Measurements from ENCODE around the gene EIF4G1. TPM values are rescaled to one million over a fixed set of nuclear protein-coding genes. Genes with fewer than 3 reads are reported as not detected.

EIF4G1 gene
- total RNA-seq, 1 donor, result 245 TPM

DNA sequence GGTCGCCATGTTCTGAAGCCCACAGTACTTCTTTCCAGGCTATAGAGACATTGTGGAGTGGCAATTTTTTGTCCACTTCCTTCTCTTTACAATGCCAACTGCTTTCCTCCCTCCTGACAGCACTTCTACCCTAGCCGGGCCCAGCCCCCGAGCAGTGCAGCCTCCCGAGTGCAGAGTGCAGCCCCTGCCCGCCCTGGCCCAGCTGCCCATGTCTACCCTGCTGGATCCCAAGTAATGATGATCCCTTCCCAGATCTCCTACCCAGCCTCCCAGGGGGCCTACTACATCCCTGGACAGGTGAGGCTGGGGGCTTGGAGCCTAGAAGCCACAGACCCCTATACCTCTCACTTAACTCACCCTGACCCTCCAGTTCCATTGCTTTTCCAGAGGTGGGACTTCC lies 2.8 kb downstream of the EIF4G1 start:
- H3K4me2 ChIP-seq (ENCODE audit: insufficient read depth, low read length), result peak overlapping the region; percentile 98
- peaks cover 49% of the 10 kb centered on the region for H3K36me3 ChIP-seq (ENCODE audit: insufficient read depth, low read length)
- peaks cover 69% of the 10 kb centered on the region for H3K79me2 ChIP-seq (ENCODE audit: insufficient read depth, low read length)
- no peaks in the 10 kb centered on the region for H3K9me3 ChIP-seq (ENCODE audit: low read depth, low read length)
- DNase-seq (ENCODE audit: insufficient read length, low spot score, missing footprints), result peak; percentile 61
- no peak overlapping the region for H2AFZ ChIP-seq (ENCODE audit: low read length)
- TF ChIP-seq, protein P1, sequence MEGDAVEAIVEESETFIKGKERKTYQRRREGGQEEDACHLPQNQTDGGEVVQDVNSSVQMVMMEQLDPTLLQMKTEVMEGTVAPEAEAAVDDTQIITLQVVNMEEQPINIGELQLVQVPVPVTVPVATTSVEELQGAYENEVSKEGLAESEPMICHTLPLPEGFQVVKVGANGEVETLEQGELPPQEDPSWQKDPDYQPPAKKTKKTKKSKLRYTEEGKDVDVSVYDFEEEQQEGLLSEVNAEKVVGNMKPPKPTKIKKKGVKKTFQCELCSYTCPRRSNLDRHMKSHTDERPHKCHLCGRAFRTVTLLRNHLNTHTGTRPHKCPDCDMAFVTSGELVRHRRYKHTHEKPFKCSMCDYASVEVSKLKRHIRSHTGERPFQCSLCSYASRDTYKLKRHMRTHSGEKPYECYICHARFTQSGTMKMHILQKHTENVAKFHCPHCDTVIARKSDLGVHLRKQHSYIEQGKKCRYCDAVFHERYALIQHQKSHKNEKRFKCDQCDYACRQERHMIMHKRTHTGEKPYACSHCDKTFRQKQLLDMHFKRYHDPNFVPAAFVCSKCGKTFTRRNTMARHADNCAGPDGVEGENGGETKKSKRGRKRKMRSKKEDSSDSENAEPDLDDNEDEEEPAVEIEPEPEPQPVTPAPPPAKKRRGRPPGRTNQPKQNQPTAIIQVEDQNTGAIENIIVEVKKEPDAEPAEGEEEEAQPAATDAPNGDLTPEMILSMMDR (IDR thresholded peaks at IDR 0.05; ENCODE audit: extremely low read depth, low read depth, low read length), result no peak
- H3K27ac ChIP-seq (ENCODE audit: low read depth, low read length), result no peak overlapping the region
- H3K4me3 ChIP-seq (ENCODE audit: insufficient read depth, low read length), result peak overlapping the region; percentile 97
- H4K20me1 ChIP-seq (ENCODE audit: insufficient read depth, low read length), result peaks cover 66% of the 10 kb centered on the region
- H3K27me3 ChIP-seq (ENCODE audit: insufficient read depth, low read length), result no peaks in the 10 kb centered on the region
- peaks cover 41% of the 10 kb centered on the region for H3K4me1 ChIP-seq (ENCODE audit: insufficient read depth, low read length)

DNA sequence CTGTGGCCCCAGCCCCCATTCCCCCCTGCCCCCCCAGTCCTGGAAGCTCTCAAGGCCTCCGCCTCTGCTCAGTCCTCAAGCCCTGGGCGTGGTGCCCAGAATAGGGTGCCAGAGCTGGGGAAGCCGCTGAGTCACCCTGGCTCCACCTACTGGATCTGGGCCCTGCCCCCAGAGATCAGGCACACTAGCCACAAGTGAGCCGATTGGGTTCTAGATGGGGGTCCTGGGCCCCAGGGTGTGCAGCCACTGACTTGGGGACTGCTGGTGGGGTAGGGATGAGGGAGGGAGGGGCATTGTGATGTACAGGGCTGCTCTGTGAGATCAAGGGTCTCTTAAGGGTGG lies 5.7 kb downstream of the EIF4G1 start:
- Histone ChIP-seq H3K4me2 (ENCODE audit: insufficient read depth, low read length) (peak overlapping the region; percentile 87), H3K27ac (ENCODE audit: low read depth, low read length) (peak overlapping the region; percentile 62), H3K79me2 (ENCODE audit: insufficient read depth, low read length) (peaks cover 92% of the 10 kb centered on the region), H2AFZ (ENCODE audit: low read length) (no peak overlapping the region), H4K20me1 (ENCODE audit: insufficient read depth, low read length) (peaks cover 84% of the 10 kb centered on the region), H3K36me3 (ENCODE audit: insufficient read depth, low read length) (peaks cover 78% of the 10 kb centered on the region), H3K4me3 (ENCODE audit: insufficient read depth, low read length) (peak overlapping the region; percentile 39), H3K27me3 (ENCODE audit: insufficient read depth, low read length) (no peaks in the 10 kb centered on the region), H3K4me1 (ENCODE audit: insufficient read depth, low read length) (peaks cover 41% of the 10 kb centered on the region), H3K9me3 (ENCODE audit: low read depth, low read length) (no peaks in the 10 kb centered on the region)
- TF ChIP-seq, protein P1 (IDR thresholded peaks at IDR 0.05; ENCODE audit: extremely low read depth, low read depth, low read length), result no peak
- DNase-seq (ENCODE audit: insufficient read length, low spot score, missing footprints), result peak; percentile 99

DNA sequence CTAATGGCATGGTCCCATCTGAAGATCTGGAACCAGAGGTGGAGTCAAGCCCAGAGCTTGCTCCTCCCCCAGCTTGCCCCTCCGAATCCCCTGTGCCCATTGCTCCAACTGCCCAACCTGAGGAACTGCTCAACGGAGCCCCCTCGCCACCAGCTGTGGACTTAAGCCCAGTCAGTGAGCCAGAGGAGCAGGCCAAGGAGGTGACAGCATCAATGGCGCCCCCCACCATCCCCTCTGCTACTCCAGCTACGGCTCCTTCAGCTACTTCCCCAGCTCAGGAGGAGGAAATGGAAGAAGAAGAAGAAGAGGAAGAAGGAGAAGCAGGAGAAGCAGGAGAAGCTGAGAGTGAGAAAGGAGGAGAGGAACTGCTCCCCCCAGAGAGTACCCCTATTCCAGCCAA lies 7.3 kb downstream of the EIF4G1 start:
- DNase-seq (ENCODE audit: insufficient read length, low spot score, missing footprints), result no peak
- Histone ChIP-seq H3K4me3 (ENCODE audit: insufficient read depth, low read length) (no peak overlapping the region), H4K20me1 (ENCODE audit: insufficient read depth, low read length) (peaks cover 85% of the 10 kb centered on the region), H3K4me2 (ENCODE audit: insufficient read depth, low read length) (no peak overlapping the region), H3K4me1 (ENCODE audit: insufficient read depth, low read length) (peaks cover 38% of the 10 kb centered on the region), H3K27ac (ENCODE audit: low read depth, low read length) (peak overlapping the region; percentile 31), H3K9me3 (ENCODE audit: low read depth, low read length) (no peaks in the 10 kb centered on the region), H3K79me2 (ENCODE audit: insufficient read depth, low read length) (peaks cover 92% of the 10 kb centered on the region), H3K27me3 (ENCODE audit: insufficient read depth, low read length) (no peaks in the 10 kb centered on the region), H2AFZ (ENCODE audit: low read length) (no peak overlapping the region), H3K36me3 (ENCODE audit: insufficient read depth, low read length) (peaks cover 89% of the 10 kb centered on the region)
- TF ChIP-seq, protein P1 (IDR thresholded peaks at IDR 0.05; ENCODE audit: extremely low read depth, low read depth, low read length), result no peak

DNA sequence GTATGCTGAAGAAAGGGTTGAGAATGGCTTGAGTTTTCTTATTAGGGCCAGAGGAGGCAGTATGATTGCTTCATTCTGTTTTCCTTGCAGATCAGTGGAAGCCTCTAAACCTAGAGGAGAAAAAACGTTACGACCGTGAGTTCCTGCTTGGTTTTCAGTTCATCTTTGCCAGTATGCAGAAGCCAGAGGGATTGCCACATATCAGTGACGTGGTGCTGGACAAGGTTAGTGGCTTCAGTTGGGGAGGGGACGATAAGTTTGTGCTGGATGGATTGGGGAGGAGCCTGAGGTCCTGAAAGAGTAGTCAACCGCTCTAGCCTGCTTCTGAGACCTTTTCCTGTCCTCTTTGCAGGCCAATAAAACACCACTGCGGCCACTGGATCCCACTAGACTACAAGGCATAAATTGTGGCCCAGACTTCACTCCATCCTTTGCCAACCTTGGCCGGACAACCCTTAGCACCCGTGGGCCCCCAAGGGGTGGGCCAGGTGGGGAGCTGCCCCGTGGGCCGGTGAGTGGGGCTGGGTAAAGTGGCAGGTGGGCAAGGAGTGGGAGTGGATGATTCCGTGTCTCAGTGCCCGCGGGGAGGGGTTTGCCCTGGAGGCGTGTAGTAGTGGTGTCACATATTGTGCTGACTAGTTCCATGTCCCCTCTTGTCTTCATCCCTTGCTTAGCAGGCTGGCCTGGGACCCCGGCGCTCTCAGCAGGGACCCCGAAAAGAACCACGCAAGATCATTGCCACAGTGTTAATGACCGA lies 8.5 kb downstream of the EIF4G1 start:
- no peak overlapping the region for H3K4me3 ChIP-seq (ENCODE audit: insufficient read depth, low read length)
- TF ChIP-seq, protein P1 (IDR thresholded peaks at IDR 0.05; ENCODE audit: extremely low read depth, low read depth, low read length), result no peak
- H2AFZ ChIP-seq (ENCODE audit: low read length), result no peak overlapping the region
- H3K79me2 ChIP-seq (ENCODE audit: insufficient read depth, low read length), result peaks cover 92% of the 10 kb centered on the region
- no peak overlapping the region for H3K4me2 ChIP-seq (ENCODE audit: insufficient read depth, low read length)
- peak; percentile 59 for DNase-seq (ENCODE audit: insufficient read length, low spot score, missing footprints)
- peaks cover 89% of the 10 kb centered on the region for H3K36me3 ChIP-seq (ENCODE audit: insufficient read depth, low read length)
- H3K4me1 ChIP-seq (ENCODE audit: insufficient read depth, low read length), result peaks cover 26% of the 10 kb centered on the region
- peak overlapping the region; percentile 31 for H3K27ac ChIP-seq (ENCODE audit: low read depth, low read length)
- H4K20me1 ChIP-seq (ENCODE audit: insufficient read depth, low read length), result peaks cover 84% of the 10 kb centered on the region
- H3K9me3 ChIP-seq (ENCODE audit: low read depth, low read length), result no peaks in the 10 kb centered on the region
- H3K27me3 ChIP-seq (ENCODE audit: insufficient read depth, low read length), result no peaks in the 10 kb centered on the region

Measured in osteoblast (primary cell).